ENCODE measurements around the gene TNRC6C.
"Not testable (repeated sequence)": the region's sequence is repeated elsewhere in the genome, so short reads cannot be mapped to it uniquely, and the experiment has no call there.

TNRC6C gene

GRCh38 chr17:78133179-78133951 lies 174.9 kb downstream of the TNRC6C start:
- TF ChIP-seq CTCF (IDR thresholded peaks at IDR 0.05; ENCODE audit: low read depth, low read length) = no peak
- no peak for DNase-seq (ENCODE audit: extremely low read depth, low read depth)

GRCh38 chr17:78133971-78134898 lies 175.7 kb downstream of the TNRC6C start:
- TF ChIP-seq CTCF (IDR thresholded peaks at IDR 0.05; ENCODE audit: low read depth, low read length) = peak; percentile 34
- no peak for DNase-seq (ENCODE audit: extremely low read depth, low read depth)

GRCh38 chr17:78134899-78135385 lies 176.4 kb downstream of the TNRC6C start:
- TF ChIP-seq CTCF (IDR thresholded peaks at IDR 0.05; ENCODE audit: low read depth, low read length) = no peak
- DNase-seq (ENCODE audit: extremely low read depth, low read depth) = no peak

GRCh38 chr17:78135858-78136500 lies 177.5 kb downstream of the TNRC6C start:
- no peak for DNase-seq (ENCODE audit: extremely low read depth, low read depth)
- TF ChIP-seq CTCF (IDR thresholded peaks at IDR 0.05; ENCODE audit: low read depth, low read length) = no peak

GRCh38 chr17:78137392-78138203 lies 179.1 kb downstream of the TNRC6C start:
- TF ChIP-seq CTCF (IDR thresholded peaks at IDR 0.05; ENCODE audit: low read depth, low read length) = peak; percentile 19
- DNase-seq (ENCODE audit: extremely low read depth, low read depth) = no peak

GRCh38 chr17:78138204-78139060 lies 179.9 kb downstream of the TNRC6C start:
- TF ChIP-seq CTCF (IDR thresholded peaks at IDR 0.05; ENCODE audit: low read depth, low read length) = no peak
- DNase-seq (ENCODE audit: extremely low read depth, low read depth) = no peak

- DNase-seq (ENCODE audit: extremely low read depth, low read depth) = not testable (repeated sequence)
These were observed 181.3 kb downstream of the TNRC6C start for GRCh38 chr17:78139861-78140168.
